ENCODE data around the gene AIFM3. TPM values are rescaled to one million over a fixed set of nuclear protein-coding genes. Genes with fewer than 3 reads are reported as not detected.

Gene AIFM3
- total and polyA plus RNA-seq, 2 of the 4 experiments (the other 2 are of a cell fraction): 0.09 to 0.18 TPM

- no peak overlapping the region for H2BK15ac ChIP-seq (ENCODE audit: low read depth, low read length)
- H3K79me1 ChIP-seq (ENCODE audit: low read depth in 1 of 2, low read length in 2 of 2): 0 out of 4 replicates have a peak, but pooled peaks cover 0 to 5% of the 10 kb centered on the region in 2 experiments
- no peak overlapping the region for H4K5ac ChIP-seq (ENCODE audit: low read depth, low read length)
- no peaks in the 10 kb centered on the region for H3K36me3 ChIP-seq (ENCODE audit: control insufficient read depth, insufficient read depth, low read length)
- H3K23ac ChIP-seq (ENCODE audit: low read depth, low read length): no peak overlapping the region
- CTCF ChIA-PET: no interaction called here
- dilution Hi-C loops (cut with HindIII; ENCODE audit: low sequenced_read_pairs, unreplicated experiment): no loop called here
- H2AFZ ChIP-seq (replicated peaks; ENCODE audit: low read length, poor library complexity): peak overlapping the region; percentile 51
- H3K9me3 ChIP-seq (ENCODE audit: control insufficient read depth, insufficient read depth, low read length): no peaks in the 10 kb centered on the region
- no peak overlapping the region for H3K14ac ChIP-seq (replicated peaks; ENCODE audit: low read depth, low read length)
- TF ChIP-seq MXI1 (IDR thresholded peaks at IDR 0.05; ENCODE audit: borderline replicate concordance, low read depth, low read length): peak; percentile 65; the same call in 1 of the 2 replicates
- no peak for TF ChIP-seq POLR2A (IDR thresholded peaks at IDR 0.05; ENCODE audit: low read depth, low read length)
- TF ChIP-seq USF2 (IDR thresholded peaks at IDR 0.05; ENCODE audit: low read depth, low read length): no peak
- TF ChIP-seq CHD1 (IDR thresholded peaks at IDR 0.05; ENCODE audit: low read depth, low read length): no peak
- no peak for TF ChIP-seq ELK1 (IDR thresholded peaks at IDR 0.05; ENCODE audit: borderline replicate concordance, low read depth, low read length)
- TF ChIP-seq CTCF (conservative IDR thresholded peaks at IDR 0.05; ENCODE audit: low read depth, low read length): no peak
- TF ChIP-seq RCOR1 (IDR thresholded peaks at IDR 0.05; ENCODE audit: insufficient replicate concordance, low read length): no peak
- no peak overlapping the region for H3K4me2 ChIP-seq (ENCODE audit: low read depth, low read length)
- H3K9me1 ChIP-seq (ENCODE audit: insufficient read depth, low read length): peaks cover 6% of the 10 kb centered on the region
- H2BK20ac ChIP-seq (ENCODE audit: low read depth, low read length): no peak overlapping the region
- intact Hi-C loops (cut with micrococcal nuclease): no loop called here
- H3K27me3 ChIP-seq (ENCODE audit: control insufficient read depth, insufficient read depth, low read length): no peaks in the 10 kb centered on the region
- H2BK5ac ChIP-seq (ENCODE audit: low read depth, low read length, poor library complexity, severe bottlenecking): no peak overlapping the region
- H3K18ac ChIP-seq (ENCODE audit: low read depth, low read length): no peak overlapping the region
- no peak overlapping the region for H2BK120ac ChIP-seq (ENCODE audit: low read depth, low read length)
- no peak overlapping the region for H4K8ac ChIP-seq (ENCODE audit: low read depth in 2 of 2, low read length in 2 of 2)
- H2AK9ac ChIP-seq (replicated peaks; ENCODE audit: low read depth, low read length, poor library complexity): no peak overlapping the region
- H3K56ac ChIP-seq (ENCODE audit: extremely low read depth, insufficient read depth, low read length): no peak overlapping the region
- ATAC-seq (ENCODE audit: low read depth) (no peak), DNase-seq (peak; percentile 52)
- H4K91ac ChIP-seq (ENCODE audit: insufficient read depth, low read depth, low read length): no peak overlapping the region
- BruUV-seq (replicated peaks): no TSS peak
- peaks cover 4% of the 10 kb centered on the region; the same call in 1 of the 2 replicates for H4K20me1 ChIP-seq (ENCODE audit: insufficient read depth, low read length)
- H3K27ac ChIP-seq (ENCODE audit: insufficient read depth, low read length): no peak overlapping the region
- no peak overlapping the region for H3K4me3 ChIP-seq (ENCODE audit: insufficient read depth, low read depth, low read length)
- 63% methylated on average over 5 of the region's 10 CpGs; no CpG with 5 or more reads in 1 of the 2 experiments for WGBS, 2 experiments (ENCODE audit: extremely low coverage in 2 of 2, insufficient read length in 1 of 2)
- H3K9ac ChIP-seq (ENCODE audit: low read depth, low read length): no peak overlapping the region
- no peak overlapping the region for H3K4ac ChIP-seq (ENCODE audit: low read depth, low read length)
- in situ Hi-C loops (cut with MboI; ENCODE audit: low sequenced_read_pairs): loop anchor here (10.0 kb wide), 1 partner anchor 85 kb away; no protein-coding TSS in a partner anchor
- POLR2A ChIA-PET (ENCODE audit: unreplicated experiment): no interaction called here
- H2AK5ac ChIP-seq (ENCODE audit: low read depth, low read length): no peak overlapping the region
- H3K4me1 ChIP-seq (ENCODE audit: control insufficient read depth, insufficient read depth, low read length): peaks cover 5% of the 10 kb centered on the region
These were observed 42.8 kb downstream of the AIFM3 start for GRCh38 chr22:21009638-21010425.

Data from IMR-90 (cell line).